ENCODE measurements around the gene AFF2.
"Not testable (repeated sequence)": the region's sequence is repeated elsewhere in the genome, so short reads cannot be mapped to it uniquely, and the experiment has no call there.

DNA sequence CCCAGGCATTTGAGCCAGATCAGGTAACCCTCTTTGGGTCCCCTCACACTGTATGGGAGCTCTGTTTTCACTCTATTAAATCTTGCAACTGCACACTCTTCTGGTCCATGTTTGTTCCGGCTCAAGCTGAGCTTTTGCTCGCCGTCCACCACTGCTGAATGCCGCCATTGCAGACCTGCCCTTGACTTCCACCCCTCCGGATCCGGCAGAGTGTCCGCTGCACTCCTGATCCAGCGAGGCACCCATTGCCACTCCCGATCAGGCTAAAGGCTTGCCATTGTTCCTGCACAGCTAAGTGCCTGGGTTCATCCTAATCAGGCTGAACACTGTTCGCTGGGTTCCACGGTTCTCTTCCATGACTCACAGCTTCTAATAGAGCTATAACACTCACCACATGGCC lies 406.2 kb downstream of the AFF2 start:
- TF ChIP-seq, protein P1, sequence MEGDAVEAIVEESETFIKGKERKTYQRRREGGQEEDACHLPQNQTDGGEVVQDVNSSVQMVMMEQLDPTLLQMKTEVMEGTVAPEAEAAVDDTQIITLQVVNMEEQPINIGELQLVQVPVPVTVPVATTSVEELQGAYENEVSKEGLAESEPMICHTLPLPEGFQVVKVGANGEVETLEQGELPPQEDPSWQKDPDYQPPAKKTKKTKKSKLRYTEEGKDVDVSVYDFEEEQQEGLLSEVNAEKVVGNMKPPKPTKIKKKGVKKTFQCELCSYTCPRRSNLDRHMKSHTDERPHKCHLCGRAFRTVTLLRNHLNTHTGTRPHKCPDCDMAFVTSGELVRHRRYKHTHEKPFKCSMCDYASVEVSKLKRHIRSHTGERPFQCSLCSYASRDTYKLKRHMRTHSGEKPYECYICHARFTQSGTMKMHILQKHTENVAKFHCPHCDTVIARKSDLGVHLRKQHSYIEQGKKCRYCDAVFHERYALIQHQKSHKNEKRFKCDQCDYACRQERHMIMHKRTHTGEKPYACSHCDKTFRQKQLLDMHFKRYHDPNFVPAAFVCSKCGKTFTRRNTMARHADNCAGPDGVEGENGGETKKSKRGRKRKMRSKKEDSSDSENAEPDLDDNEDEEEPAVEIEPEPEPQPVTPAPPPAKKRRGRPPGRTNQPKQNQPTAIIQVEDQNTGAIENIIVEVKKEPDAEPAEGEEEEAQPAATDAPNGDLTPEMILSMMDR (IDR thresholded peaks at IDR 0.05; ENCODE audit: low read length) = not testable (repeated sequence)
- not testable (repeated sequence) for TF ChIP-seq EZH2 (optimal IDR thresholded peaks at IDR 0.05; ENCODE audit: low read depth, low read length)
